MG63 (cell line): Measurements from ENCODE around the gene IL36RN. TPM values are rescaled to one million over a fixed set of nuclear protein-coding genes. Genes with fewer than 3 reads are reported as not detected.

ENCODE experiments used
- DNase-seq: peaks from one replicate; pipeline ENCODE4 v3.0.0-alpha.2; 2020
- H3K27me3 ChIP-seq: fragments of 250-450 bp; sonication (Bioruptor Pico); 2 replicates; pipeline ENCODE4 v1.5.1; 2020; ENCODE audit warnings: mild to moderate bottlenecking, moderate library complexity
- H3K36me3 ChIP-seq: fragments of 250-450 bp; sonication (Bioruptor Pico); 2 replicates; pipeline ENCODE4 v1.5.1; 2020; ENCODE audit warnings: mild to moderate bottlenecking, moderate library complexity
- H3K4me3 ChIP-seq: fragments of 250-450 bp; sonication (Bioruptor Pico); 2 replicates; pipeline ENCODE4 v1.5.1; 2020; ENCODE audit warnings: mild to moderate bottlenecking, moderate library complexity
- H3K9me3 ChIP-seq: fragments of 250-450 bp; sonication (Bioruptor Pico); 2 replicates; pipeline ENCODE4 v1.5.1; 2020; ENCODE audit warnings: mild to moderate bottlenecking, moderate library complexity
- total RNA-seq: library from RNA; depleted of rRNA; stranded (reverse); fragments of >200 nt; shearing (Covaris generic); gene quantifications from 2 replicates; pipeline ENCODE4 v1.2.3, GENCODE V29; 2014; ENCODE audit warnings: low replicate concordance

Gene IL36RN
- total RNA-seq, 1 experiment from 2014 or later: not detected

DNA sequence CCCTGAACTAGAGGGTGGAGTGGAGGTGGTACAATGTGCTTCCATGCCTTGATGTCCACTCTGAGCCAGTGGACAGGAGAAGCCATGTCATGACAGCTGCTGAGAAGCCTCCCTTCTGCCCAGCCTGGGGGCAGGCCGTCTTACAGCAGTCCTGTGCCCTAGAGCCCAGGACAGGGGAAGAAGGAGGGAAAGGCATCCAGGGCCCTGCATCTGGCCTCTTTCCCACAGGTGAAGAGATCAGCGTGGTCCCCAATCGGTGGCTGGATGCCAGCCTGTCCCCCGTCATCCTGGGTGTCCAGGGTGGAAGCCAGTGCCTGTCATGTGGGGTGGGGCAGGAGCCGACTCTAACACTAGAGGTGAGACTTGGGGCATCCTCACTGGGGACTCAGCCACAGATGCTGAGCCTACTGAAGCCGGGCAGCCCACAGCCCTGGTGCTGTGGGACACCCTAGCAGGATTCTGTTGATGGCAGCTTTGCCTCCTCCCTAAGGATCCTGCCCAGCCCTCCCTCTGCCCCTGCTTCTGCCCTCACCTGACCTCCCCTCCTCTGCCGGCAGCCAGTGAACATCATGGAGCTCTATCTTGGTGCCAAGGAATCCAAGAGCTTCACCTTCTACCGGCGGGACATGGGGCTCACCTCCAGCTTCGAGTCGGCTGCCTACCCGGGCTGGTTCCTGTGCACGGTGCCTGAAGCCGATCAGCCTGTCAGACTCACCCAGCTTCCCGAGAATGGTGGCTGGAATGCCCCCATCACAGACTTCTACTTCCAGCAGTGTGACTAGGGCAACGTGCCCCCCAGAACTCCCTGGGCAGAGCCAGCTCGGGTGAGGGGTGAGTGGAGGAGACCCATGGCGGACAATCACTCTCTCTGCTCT lies 3.1 kb downstream of the IL36RN start:
- Histone ChIP-seq H3K4me3 (no peak overlapping the region), H3K9me3 (no peaks in the 10 kb centered on the region), H3K27me3 (no peaks in the 10 kb centered on the region), H3K36me3 (no peaks in the 10 kb centered on the region)
- DNase-seq: no peak

DNA sequence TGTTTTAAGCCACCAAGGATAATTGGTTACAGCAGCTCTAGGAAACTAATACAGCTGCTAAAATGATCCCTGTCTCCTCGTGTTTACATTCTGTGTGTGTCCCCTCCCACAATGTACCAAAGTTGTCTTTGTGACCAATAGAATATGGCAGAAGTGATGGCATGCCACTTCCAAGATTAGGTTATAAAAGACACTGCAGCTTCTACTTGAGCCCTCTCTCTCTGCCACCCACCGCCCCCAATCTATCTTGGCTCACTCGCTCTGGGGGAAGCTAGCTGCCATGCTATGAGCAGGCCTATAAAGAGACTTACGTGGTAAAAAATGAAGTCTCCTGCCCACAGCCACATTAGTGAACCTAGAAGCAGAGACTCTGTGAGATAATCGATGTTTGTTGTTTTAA lies 5.3 kb downstream of the IL36RN start:
- no peak for DNase-seq
- no peak overlapping the region for H3K4me3 ChIP-seq
- H3K9me3 ChIP-seq: no peaks in the 10 kb centered on the region
- H3K36me3 ChIP-seq: no peaks in the 10 kb centered on the region
- H3K27me3 ChIP-seq: no peaks in the 10 kb centered on the region

DNA sequence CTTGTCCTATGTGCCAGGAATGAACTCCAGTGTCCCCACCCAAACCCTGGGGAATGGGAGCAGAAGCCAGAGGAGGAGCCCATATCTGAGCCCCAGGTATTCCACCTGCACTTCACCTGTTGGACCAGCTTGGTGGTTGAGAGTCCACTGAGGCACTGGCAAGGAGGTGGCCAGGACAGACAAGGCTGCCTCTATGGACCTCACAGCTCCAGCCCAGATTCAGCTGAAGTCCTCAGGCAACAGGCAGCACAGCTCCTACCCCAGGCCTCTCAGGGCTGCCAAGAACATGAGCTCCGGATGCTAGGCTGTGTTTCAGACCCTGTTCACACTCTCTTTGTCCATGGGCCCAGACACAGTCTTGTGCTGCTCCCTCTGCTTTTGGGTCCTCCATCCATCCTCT lies 5.9 kb downstream of the IL36RN start:
- no peak overlapping the region for H3K4me3 ChIP-seq
- no peaks in the 10 kb centered on the region for H3K9me3 ChIP-seq
- H3K27me3 ChIP-seq: no peaks in the 10 kb centered on the region
- no peak for DNase-seq
- H3K36me3 ChIP-seq: no peaks in the 10 kb centered on the region

DNA sequence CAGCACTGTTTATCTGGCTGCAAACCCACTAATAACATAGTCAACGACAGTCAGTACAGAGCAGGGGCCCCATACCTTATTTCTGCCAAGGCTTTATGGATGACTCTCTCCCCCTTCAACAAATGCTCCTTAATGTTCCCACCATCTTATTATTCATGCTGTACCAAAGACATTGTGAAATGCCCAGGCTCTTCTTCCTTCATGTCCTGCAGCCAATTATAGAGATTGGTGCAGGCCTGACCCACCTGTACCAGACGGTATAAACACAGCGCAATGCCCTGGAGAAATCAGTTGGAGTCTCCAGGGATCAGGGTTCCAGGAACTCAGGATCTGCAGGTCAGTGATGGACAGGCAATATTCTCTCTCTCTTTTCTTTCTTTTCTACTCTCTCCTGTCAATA lies 8.7 kb downstream of the IL36RN start, which contains the start of gene IL1F10:
Gene IL1F10, plus strand, starts transcription at position 290 of the 400 bp plus-strand sequence. CDS start 4,769 bp downstream, outside the sequence.
- H3K9me3 ChIP-seq: no peaks in the 10 kb centered on the region
- H3K4me3 ChIP-seq: no peak within 1 kb of the TSS
- no peaks in the 10 kb centered on the region for H3K36me3 ChIP-seq
- H3K27me3 ChIP-seq: no peaks in the 10 kb centered on the region
- no peak for DNase-seq

DNA sequence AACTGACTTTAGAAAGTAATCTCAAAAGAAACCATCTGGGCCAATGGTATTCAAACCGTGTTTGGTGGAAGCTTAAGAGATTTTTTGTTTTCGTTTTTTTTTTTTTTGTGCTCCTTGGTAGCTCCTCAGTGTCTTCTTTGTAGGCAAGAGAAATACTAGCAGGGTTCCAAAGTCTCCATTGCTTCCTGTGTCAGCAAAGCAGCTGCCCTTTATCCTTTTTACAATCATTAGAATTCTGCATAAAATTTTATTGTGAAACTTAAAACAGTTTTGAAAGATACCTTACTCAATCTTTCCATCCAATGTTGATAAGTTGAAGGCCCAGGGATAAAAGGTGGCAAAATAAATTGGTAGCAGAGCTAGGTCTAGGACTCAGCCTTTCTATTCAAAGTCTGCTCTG lies 9.3 kb downstream of the IL36RN start:
- no peaks in the 10 kb centered on the region for H3K36me3 ChIP-seq
- no peak for DNase-seq
- H3K9me3 ChIP-seq: no peaks in the 10 kb centered on the region
- no peaks in the 10 kb centered on the region for H3K27me3 ChIP-seq
- no peak overlapping the region for H3K4me3 ChIP-seq

DNA sequence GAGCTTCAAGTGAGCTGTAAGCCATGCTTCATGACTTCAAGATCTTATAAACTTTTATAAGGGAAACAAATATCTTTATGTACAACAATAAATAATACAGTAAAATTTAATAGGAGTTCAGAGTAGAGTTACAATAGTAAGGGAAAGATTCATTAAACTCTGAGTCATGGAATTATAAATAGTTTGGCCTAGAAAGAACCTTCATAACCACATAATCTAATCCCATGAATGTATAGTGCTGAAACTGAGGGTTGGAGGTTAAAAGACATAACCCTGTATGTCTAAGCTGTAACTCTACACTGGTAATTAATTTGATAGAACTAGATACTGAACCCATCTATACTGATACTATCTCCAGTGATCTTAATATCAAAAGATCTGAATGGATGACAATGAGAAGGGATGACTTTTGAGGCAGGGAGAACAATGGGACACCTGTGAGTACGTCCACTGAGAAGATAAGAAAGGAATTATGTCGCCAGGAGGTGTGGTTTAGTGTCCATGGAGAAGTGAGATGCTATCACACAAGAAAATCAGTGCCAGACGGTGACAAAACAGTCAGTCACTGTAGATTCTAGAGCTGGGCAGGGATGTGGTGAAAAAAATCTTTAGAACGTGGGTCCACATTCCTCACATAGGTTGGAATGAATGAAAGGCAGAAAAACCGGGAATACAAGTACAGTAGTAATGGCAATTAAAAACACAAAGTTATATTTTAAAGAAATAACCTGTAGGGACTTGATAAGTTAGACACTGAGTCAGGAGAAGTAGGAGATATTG lies 9.9 kb downstream of the IL36RN start:
- Histone ChIP-seq H3K4me3 (no peak overlapping the region), H3K27me3 (no peaks in the 10 kb centered on the region), H3K36me3 (no peaks in the 10 kb centered on the region), H3K9me3 (no peaks in the 10 kb centered on the region)
- no peak for DNase-seq

DNA sequence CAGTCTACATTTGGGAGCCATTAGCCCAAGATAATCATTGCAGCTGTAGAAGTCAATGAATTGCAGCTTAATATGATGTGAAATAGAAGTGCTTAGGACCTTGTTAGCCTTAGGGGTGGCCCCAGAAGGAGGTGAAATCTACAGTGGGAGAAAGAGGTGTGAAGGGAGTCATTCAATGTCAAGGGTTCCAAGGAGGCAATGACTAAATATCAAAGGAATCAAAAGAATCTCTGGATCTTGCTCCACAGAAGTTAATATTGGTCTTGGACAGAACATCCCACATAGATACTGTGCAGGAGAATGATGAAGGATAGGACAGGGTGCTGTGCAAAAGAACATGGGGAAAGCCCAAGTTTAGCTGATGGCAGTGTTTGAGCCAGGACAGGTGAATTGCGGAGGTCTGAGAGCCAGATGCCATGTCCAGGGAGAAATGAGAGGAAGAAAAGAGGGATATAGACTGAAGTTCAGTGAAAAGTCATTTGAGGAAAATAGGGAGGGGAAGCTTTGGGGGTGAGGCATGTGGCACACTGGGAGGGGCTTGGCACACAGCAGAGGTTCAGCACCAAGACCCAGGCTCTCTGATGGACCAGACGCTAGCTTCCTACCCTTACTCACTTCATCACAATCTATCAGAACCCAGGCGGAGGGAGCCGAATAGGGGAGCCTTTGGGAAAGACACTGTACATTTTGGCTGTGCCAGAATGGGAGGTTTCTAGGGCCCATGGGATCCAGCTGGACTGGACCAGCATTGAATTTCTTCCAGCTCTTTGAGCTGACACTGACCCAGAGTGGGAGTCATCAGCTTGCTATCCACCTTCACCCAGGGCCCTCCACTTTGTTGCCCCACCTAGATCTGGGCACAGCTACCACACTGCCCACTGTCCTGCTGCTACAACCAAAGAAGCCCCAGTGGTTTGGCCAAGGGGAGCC lies 10.9 kb downstream of the IL36RN start:
- no peaks in the 10 kb centered on the region for H3K27me3 ChIP-seq
- DNase-seq: no peak
- H3K36me3 ChIP-seq: no peaks in the 10 kb centered on the region
- H3K9me3 ChIP-seq: no peaks in the 10 kb centered on the region
- no peak overlapping the region for H3K4me3 ChIP-seq

DNA sequence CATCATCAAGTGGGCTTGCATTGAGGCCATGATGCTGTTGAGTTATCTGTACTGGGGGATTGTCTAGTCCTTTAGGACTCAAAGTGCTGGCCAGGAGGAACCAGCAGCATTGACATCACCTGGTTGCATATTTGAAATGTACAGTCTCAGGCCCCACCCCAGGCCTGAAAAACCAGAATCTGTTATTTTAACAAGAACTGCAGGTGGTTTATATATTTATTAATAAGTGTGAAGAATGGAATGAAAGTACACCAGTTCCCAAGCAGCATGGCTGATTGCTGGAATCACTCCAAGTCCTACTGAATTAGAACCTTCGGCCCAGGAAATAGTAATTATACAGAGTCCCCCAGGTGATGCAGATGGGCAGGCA lies 11.6 kb downstream of the IL36RN start:
- Histone ChIP-seq H3K9me3 (no peaks in the 10 kb centered on the region), H3K36me3 (no peaks in the 10 kb centered on the region), H3K27me3 (no peaks in the 10 kb centered on the region), H3K4me3 (no peak overlapping the region)
- no peak for DNase-seq

DNA sequence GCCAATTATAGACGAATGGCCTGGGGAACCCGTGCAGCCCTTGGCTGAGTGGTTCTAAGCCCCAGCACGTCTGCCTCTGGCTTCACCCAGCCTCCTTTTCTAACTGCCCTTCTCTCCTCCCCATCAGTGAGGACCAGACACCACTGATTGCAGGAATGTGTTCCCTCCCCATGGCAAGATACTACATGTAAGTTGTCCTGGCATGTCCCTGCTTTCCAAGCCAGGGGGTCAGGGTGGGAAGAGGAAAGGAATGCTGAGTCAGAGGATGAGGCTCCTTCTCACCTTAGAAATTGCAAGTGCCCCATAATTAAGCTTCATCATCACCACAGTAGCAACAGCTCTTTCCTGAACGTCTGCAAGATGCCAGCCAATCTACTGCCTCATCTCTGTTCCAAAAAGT lies 13.6 kb downstream of the IL36RN start:
- H3K9me3 ChIP-seq: no peaks in the 10 kb centered on the region
- H3K27me3 ChIP-seq: no peaks in the 10 kb centered on the region
- H3K4me3 ChIP-seq: no peak overlapping the region
- no peaks in the 10 kb centered on the region for H3K36me3 ChIP-seq
- DNase-seq: no peak

DNA sequence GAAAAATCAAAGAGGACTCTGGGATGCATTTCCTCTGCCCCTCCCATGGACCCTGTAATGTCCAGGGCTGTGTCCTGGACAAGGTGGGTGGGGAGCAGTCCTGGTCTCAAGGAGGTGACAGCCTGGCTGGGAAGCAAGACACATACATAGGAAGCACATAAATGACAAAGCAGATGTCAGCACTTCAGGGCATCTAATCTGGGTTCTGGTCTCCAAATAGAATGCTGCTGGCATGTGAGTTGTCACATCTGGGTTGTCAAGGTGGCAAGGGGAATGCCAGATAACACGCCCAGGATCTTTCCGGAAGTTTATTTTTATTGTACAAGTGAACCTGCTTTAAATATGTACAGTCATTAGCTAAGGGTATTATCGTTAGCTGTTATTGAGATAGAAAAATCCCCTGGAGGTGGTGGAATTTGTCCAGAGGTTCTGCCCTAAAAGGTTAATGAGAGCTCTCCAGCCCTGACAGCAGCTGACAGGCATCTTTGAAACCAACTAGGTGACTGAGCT lies 14.4 kb downstream of the IL36RN start:
- Histone ChIP-seq H3K27me3 (no peaks in the 10 kb centered on the region), H3K4me3 (no peak overlapping the region), H3K9me3 (no peaks in the 10 kb centered on the region), H3K36me3 (no peaks in the 10 kb centered on the region)
- DNase-seq: no peak

DNA sequence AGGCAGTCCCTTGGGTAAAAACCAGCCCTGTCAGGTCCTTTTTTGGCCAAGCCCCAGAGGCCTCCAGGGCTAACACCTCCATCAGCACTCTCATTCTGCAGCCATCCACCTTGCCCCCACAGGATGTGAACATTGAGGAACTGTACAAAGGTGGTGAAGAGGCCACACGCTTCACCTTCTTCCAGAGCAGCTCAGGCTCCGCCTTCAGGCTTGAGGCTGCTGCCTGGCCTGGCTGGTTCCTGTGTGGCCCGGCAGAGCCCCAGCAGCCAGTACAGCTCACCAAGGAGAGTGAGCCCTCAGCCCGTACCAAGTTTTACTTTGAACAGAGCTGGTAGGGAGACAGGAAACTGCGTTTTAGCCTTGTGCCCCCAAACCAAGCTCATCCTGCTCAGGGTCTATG lies 16.0 kb downstream of the IL36RN start:
- no peaks in the 10 kb centered on the region for H3K9me3 ChIP-seq
- no peaks in the 10 kb centered on the region for H3K36me3 ChIP-seq
- H3K4me3 ChIP-seq: no peak overlapping the region
- no peaks in the 10 kb centered on the region for H3K27me3 ChIP-seq
- no peak for DNase-seq

DNA sequence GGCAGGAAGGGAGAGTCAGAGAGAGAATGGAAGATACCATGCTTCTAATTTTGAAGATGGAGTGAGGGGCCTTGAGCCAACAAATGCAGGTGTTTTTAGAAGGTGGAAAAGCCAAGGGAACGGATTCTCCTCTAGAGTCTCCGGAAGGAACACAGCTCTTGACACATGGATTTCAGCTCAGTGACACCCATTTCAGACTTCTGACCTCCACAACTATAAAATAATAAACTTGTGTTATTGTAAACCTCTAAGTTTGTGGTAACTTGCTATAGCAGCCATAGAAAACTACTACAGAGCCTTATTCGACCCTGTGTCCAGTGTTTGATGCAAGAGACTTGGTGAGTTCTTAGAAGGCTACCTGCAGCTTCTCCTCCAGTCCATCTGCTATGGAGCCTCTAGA lies 16.6 kb downstream of the IL36RN start:
- no peak for DNase-seq
- no peaks in the 10 kb centered on the region for H3K36me3 ChIP-seq
- H3K27me3 ChIP-seq: no peaks in the 10 kb centered on the region
- H3K9me3 ChIP-seq: no peaks in the 10 kb centered on the region
- no peak overlapping the region for H3K4me3 ChIP-seq

DNA sequence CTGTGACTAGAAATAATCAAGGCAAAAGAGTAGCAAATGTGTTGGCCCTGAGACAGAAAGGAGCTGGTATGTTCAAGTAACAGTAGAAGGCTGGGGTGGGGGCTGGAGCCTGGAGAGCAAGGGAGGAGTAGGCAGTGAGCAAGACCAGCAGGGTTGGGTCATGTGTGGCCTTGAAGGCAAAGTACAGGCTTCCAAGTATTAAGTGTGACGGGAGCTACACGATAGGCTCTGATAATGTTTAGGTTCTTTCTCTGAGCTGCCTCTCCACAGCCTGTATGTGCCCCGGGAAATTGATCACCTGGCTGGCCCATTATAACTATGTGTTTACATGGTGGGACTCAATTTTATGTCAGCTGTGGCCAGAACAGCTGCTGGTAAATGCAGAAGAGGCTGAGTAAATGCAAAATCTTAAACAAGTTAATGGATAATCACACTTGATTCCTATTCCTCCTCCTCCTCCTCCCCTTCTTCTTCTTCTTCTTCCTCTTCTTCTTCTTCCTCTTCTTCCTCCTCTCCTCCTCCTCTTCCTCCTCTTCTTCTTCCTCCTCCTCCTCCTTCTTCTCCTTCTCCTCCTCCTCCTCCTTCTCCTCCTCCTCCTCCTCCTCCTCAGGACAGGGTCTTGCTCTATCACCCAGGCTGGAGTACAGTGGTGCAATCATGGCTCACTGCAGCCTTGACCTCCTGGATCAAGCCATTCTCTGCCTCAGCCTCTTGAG lies 18.1 kb downstream of the IL36RN start:
- H3K27me3 ChIP-seq: no peaks in the 10 kb centered on the region
- no peaks in the 10 kb centered on the region for H3K9me3 ChIP-seq
- no peaks in the 10 kb centered on the region for H3K36me3 ChIP-seq
- H3K4me3 ChIP-seq: no peak overlapping the region
- DNase-seq: no peak

DNA sequence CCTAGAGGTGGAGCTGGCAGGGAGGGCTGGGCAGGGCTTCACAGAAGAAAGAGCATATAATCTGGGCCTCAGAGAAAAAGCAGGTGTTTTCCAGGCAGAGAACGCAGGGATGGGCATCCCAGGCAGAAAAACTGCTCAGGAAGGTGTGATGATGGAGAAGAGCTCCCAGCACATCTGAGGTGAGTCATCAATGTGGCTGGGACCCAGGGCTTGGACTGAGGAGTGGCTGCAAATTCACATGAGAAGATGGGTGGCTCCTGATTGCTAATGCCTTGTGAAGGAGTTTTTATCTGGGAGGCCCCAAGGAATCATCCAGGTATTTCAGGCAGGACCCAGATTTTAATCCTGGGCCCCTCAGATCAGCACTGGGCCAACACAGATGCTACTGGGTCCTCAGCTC lies 18.9 kb downstream of the IL36RN start:
- Histone ChIP-seq H3K9me3 (no peaks in the 10 kb centered on the region), H3K27me3 (no peaks in the 10 kb centered on the region), H3K4me3 (no peak overlapping the region), H3K36me3 (no peaks in the 10 kb centered on the region)
- peak; percentile 43 for DNase-seq

DNA sequence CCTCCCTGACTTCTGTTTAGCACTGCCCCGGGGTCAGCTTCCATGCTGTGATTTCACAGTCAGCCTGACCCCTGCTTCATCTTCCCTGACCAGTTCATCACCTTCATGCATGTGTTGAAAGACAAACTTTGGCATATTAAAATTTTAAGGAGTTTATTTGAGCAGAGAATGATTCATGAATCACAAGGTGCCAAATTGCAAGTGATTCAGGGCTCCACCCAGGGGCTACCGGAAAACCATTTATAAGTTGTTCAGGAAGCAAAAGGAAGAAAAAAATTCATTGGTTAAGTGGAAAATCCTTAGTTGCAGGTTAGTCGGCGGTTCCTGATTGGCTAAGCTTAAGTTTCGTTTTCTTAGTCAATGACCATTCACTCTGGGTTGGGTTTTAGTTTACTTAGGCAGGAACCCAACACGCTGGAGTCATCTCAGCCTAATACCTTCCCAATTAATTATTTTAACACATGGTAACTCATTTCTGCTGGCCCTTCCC lies 19.4 kb downstream of the IL36RN start:
- no peaks in the 10 kb centered on the region for H3K36me3 ChIP-seq
- no peaks in the 10 kb centered on the region for H3K9me3 ChIP-seq
- DNase-seq: peak; percentile 64
- H3K27me3 ChIP-seq: no peaks in the 10 kb centered on the region
- H3K4me3 ChIP-seq: no peak overlapping the region

DNA sequence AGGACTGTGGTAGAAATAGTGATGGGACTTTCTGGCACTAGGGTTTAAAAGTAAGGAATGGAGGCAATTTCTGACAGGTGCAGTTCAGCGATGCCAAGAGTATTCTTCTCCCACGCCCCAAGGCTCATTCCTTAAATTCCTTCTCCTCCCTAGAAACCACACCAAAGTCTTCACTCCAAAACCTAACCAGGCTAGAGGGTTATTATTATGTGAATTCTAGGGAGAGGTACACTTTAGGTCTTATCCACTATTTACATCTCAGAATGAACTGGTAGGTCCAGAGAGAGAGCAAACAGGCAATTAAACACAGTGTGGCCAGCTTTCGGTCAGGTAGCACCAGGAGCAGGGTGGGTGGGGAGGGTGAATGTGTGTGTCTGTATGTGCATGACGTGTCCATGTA lies 20.1 kb downstream of the IL36RN start:
- Histone ChIP-seq H3K36me3 (no peaks in the 10 kb centered on the region), H3K4me3 (no peak overlapping the region), H3K9me3 (no peaks in the 10 kb centered on the region), H3K27me3 (no peaks in the 10 kb centered on the region)
- no peak for DNase-seq
